K562 (cell line): ENCODE results near the gene NR6A1. TPM values are rescaled to one million over a fixed set of nuclear protein-coding genes. Genes with fewer than 3 reads are reported as not detected.

Experiments used
- BHLHE40 ChIP-seq: IDR thresholded peaks from 2 replicates; pipeline ENCODE4 v1.6.1; 2011; ENCODE audit warnings: low read length, improper control_type of control experiment
- CTCF ChIP-seq, 3 experiments: IDR thresholded peaks in 2 of 3; conservative IDR thresholded peaks in 1 of 3; 2 replicates each; pipeline ENCODE4 v1.5.1; 2011 to 2012; ENCODE audit warnings: low read length in 3 of 3, mild to moderate bottlenecking in 3 of 3, control low read depth in 2 of 3, improper control_type of control experiment in 1 of 3, inconsistent platforms in 1 of 3, low read depth in 1 of 3, mixed read lengths in 1 of 3, moderate library complexity in 1 of 3; ENCODE audit not compliant: insufficient read depth in 2 of 3
- E2F6 ChIP-seq, 2 experiments: IDR thresholded peaks; 2 replicates each; pipeline ENCODE4 v1.6.1; 2011; ENCODE audit warnings: borderline replicate concordance in 1 of 2, control low read depth in 1 of 2, low read depth in 1 of 2, low read length in 1 of 2, mild to moderate bottlenecking in 1 of 2, mixed read lengths in 1 of 2, moderate library complexity in 1 of 2; ENCODE audit not compliant: insufficient read depth in 1 of 2, insufficient read length in 1 of 2, poor library complexity in 1 of 2, severe bottlenecking in 1 of 2; ENCODE audit errors: extremely low read depth in 1 of 2
- GTF2B ChIP-seq: IDR thresholded peaks from 2 replicates; pipeline ENCODE4 v1.6.1; 2011; ENCODE audit not compliant: insufficient read length; ENCODE audit errors: extremely low read depth
- HMBOX1 ChIP-seq: sonication (generic); IDR thresholded peaks from 2 replicates; pipeline ENCODE4 v1.6.1; 2016
- HMGN3 ChIP-seq: IDR thresholded peaks from 2 replicates; pipeline ENCODE4 v1.6.1; 2011; ENCODE audit warnings: borderline replicate concordance, low read depth, mild to moderate bottlenecking, mixed read lengths, low read length; ENCODE audit not compliant: insufficient read length; ENCODE audit errors: extremely low read depth
- L3MBTL2 ChIP-seq: fragments of 450-650 bp; IDR thresholded peaks from 2 replicates; pipeline ENCODE4 v1.6.1; 2016; ENCODE audit warnings: mild to moderate bottlenecking, moderate library complexity
- RAD21 ChIP-seq, 2 experiments: fragments of 250-450 bp in 1 of 2; fragments of 450-650 bp in 1 of 2; sonication (Bioruptor Pico) in 1 of 2; formaldehyde crosslinking in 1 of 2; IDR thresholded peaks in 1 of 2; conservative IDR thresholded peaks in 1 of 2; 2 replicates each; pipeline versions ENCODE4 v1.4.0 to v1.8.0; 2020 to 2022; ENCODE audit warnings: mild to moderate bottlenecking in 2 of 2, moderate library complexity in 1 of 2
- TAF9B ChIP-seq: fragments of 450-650 bp; IDR thresholded peaks from 2 replicates; pipeline ENCODE4 v1.6.1; 2018; ENCODE audit warnings: mild to moderate bottlenecking; ENCODE audit not compliant: partially characterized antibody
- TFAP4 ChIP-seq: sonication (generic); formaldehyde crosslinking; IDR thresholded peaks from 2 replicates; pipeline ENCODE4 v1.8.0; 2022; ENCODE audit warnings: missing genetic modification reagents, mild to moderate bottlenecking, moderate library complexity, borderline replicate concordance
- USF1 ChIP-seq: sonication (generic); formaldehyde crosslinking; IDR thresholded peaks from 2 replicates; pipeline ENCODE4 v1.9.0; 2022; ENCODE audit warnings: mild to moderate bottlenecking, missing genetic modification reagents
- USF2 ChIP-seq: sonication (generic); formaldehyde crosslinking; IDR thresholded peaks from 2 replicates; pipeline ENCODE4 v1.5.0; 2020; ENCODE audit warnings: missing genetic modification reagents
- YY1 ChIP-seq, 3 experiments: IDR thresholded peaks; 2 replicates each; pipeline ENCODE4 v1.6.1; 2011; ENCODE audit warnings: low read length in 2 of 3, mild to moderate bottlenecking in 2 of 3, moderate library complexity in 2 of 3, borderline replicate concordance in 1 of 3, control low read depth in 1 of 3, low read depth in 1 of 3; ENCODE audit not compliant: insufficient read depth in 3 of 3, insufficient replicate concordance in 2 of 3, control insufficient read depth in 1 of 3, insufficient read length in 1 of 3; ENCODE audit errors: extremely low read depth in 1 of 3
- ZNF277 ChIP-seq: fragments of 250-450 bp; sonication (Bioruptor Pico); IDR thresholded peaks from 2 replicates; pipeline ENCODE4 v1.8.0; 2022; ENCODE audit warnings: inconsistent platforms, mild to moderate bottlenecking, moderate library complexity, borderline replicate concordance
- polyA plus RNA-seq, 8 experiments: library from polyadenylated mRNA; depleted of rRNA in 4 of 8; stranded (reverse) in 5 of 8; unstranded in 3 of 8; fragments of >200 nt; fragmentation: Nextera tagmentation in 2 of 8; fragmentation: Illumina TruSeq in 1 of 8; extraction: Ambion mirVana in 2 of 8; extraction: Trizol in 1 of 8; gene quantifications; 2 replicates each; pipeline versions ENCODE4 v1.2.1 to v1.2.3, GENCODE V29; 2011 to 2014; ENCODE audit warnings: inconsistent platforms in 1 of 8, missing spikeins in 1 of 8
- total RNA-seq, 7 experiments: library from RNA; depleted of rRNA in 6 of 7; stranded (reverse); fragments of >200 nt in 6 of 7; fragmentation: Illumina TruSeq in 2 of 7; extraction: Trizol in 2 of 7; gene quantifications; 2 replicates each; pipeline versions ENCODE4 v1.2.1 to v1.2.3, GENCODE V29; 2011 to 2021; ENCODE audit warnings: low replicate concordance in 1 of 7

Gene NR6A1
- total and polyA plus RNA-seq, 9 of the 15 experiments (the other 6 are each of a cell fraction or from before 2014, with no cell fraction given) = 9.7 to 55.4 (median 28.3) TPM

- peak; percentile 72 for TF ChIP-seq USF1 (CRISPR knock-in tag)
- no peak for TF ChIP-seq GTF2B
- TF ChIP-seq USF2 (CRISPR knock-in tag) = 0 out of 2 replicates have a peak, but pooled peaks have one; percentile 7
- peak; percentile 32; the same call in 1 of the 2 replicates for TF ChIP-seq TFAP4 (CRISPR knock-in tag)
- peak in 1 of 2 experiments; percentile 63; a peak in 2 of 4 replicates for TF ChIP-seq RAD21 (CRISPR knock-in tag; conservative IDR thresholded peaks at IDR 0.05 in 1 of 2, IDR thresholded peaks at IDR 0.05 in 1 of 2)
- TF ChIP-seq HMBOX1 = 0 out of 2 replicates have a peak, but pooled peaks have one; percentile 67
- no peak for TF ChIP-seq ZNF277 (CRISPR knock-in tag)
- 0 out of 2 replicates have a peak, but pooled peaks have one; percentile 14 for TF ChIP-seq BHLHE40
- peak; percentile 68 for TF ChIP-seq L3MBTL2
- TF ChIP-seq E2F6 (IDR thresholded peaks at IDR 0.05; ENCODE audit: borderline replicate concordance in 1 of 2, extremely low read depth in 1 of 2, insufficient read depth in 1 of 2, insufficient read length in 1 of 2, low read depth in 1 of 2, low read length in 1 of 2, poor library complexity in 1 of 2, severe bottlenecking in 1 of 2) = peak; percentile 33 to 73
- no peak for TF ChIP-seq HMGN3
- TF ChIP-seq CTCF (IDR thresholded peaks at IDR 0.05 in 2 of 3, conservative IDR thresholded peaks at IDR 0.05 in 1 of 3; ENCODE audit: insufficient read depth in 2 of 3, low read depth in 1 of 3, low read length in 3 of 3) = peak; percentile 70 to 84 (median 77)
- peak; percentile 28 to 77 (median 48) for TF ChIP-seq YY1 (IDR thresholded peaks at IDR 0.05; ENCODE audit: borderline replicate concordance in 1 of 3, control insufficient read depth in 1 of 3, extremely low read depth in 1 of 3, insufficient read depth in 3 of 3, insufficient read length in 1 of 3, insufficient replicate concordance in 2 of 3, low read depth in 1 of 3, low read length in 2 of 3)
- no peak for TF ChIP-seq TAF9B
These were observed 290.5 kb downstream of the NR6A1 start (continued) for GRCh38 chr9:124480621-124480981.
